NT2/D1 (cell line): ENCODE measurements around the gene PNPLA6.

Source experiments
- DNase-seq: peaks from one replicate; pipeline ENCODE4 v3.0.0-alpha.2; 2011; ENCODE audit warnings: low read depth, low spot score
- H3K27me3 ChIP-seq: 2 replicates; pipeline ENCODE4 v1.6.0; 2011; ENCODE audit warnings: mild to moderate bottlenecking; ENCODE audit not compliant: insufficient read length, insufficient read depth
- H3K36me3 ChIP-seq: 2 replicates; pipeline ENCODE4 v1.6.1; 2011; ENCODE audit warnings: mild to moderate bottlenecking, low read length, mixed read lengths; ENCODE audit not compliant: insufficient read depth, insufficient read length
- H3K4me1 ChIP-seq: 2 replicates; pipeline ENCODE4 v1.5.1; 2011; ENCODE audit not compliant: insufficient read depth, insufficient read length
- H3K4me3 ChIP-seq: 2 replicates; pipeline ENCODE4 v1.5.1; 2011; ENCODE audit warnings: low read depth; ENCODE audit not compliant: insufficient read length
- H3K9ac ChIP-seq: 2 replicates; pipeline ENCODE4 v1.6.0; 2011; ENCODE audit warnings: low read depth; ENCODE audit not compliant: insufficient read length
- H3K9me3 ChIP-seq: 2 replicates; pipeline ENCODE4 v1.5.1; 2011; ENCODE audit warnings: mild to moderate bottlenecking, low read length; ENCODE audit not compliant: insufficient read depth
- SUZ12 ChIP-seq: IDR thresholded peaks from 2 replicates; pipeline ENCODE4 v1.6.1; 2011; ENCODE audit not compliant: insufficient read length, insufficient read depth; ENCODE audit errors: extremely low read depth
- YY1 ChIP-seq: IDR thresholded peaks from 2 replicates; pipeline ENCODE4 v1.6.1; 2011; ENCODE audit not compliant: insufficient read length, insufficient read depth
- ZNF274 ChIP-seq: IDR thresholded peaks from 2 replicates; pipeline ENCODE4 v1.6.1; 2011; ENCODE audit warnings: mild to moderate bottlenecking, low read depth, low read length

The PNPLA6 gene

DNA sequence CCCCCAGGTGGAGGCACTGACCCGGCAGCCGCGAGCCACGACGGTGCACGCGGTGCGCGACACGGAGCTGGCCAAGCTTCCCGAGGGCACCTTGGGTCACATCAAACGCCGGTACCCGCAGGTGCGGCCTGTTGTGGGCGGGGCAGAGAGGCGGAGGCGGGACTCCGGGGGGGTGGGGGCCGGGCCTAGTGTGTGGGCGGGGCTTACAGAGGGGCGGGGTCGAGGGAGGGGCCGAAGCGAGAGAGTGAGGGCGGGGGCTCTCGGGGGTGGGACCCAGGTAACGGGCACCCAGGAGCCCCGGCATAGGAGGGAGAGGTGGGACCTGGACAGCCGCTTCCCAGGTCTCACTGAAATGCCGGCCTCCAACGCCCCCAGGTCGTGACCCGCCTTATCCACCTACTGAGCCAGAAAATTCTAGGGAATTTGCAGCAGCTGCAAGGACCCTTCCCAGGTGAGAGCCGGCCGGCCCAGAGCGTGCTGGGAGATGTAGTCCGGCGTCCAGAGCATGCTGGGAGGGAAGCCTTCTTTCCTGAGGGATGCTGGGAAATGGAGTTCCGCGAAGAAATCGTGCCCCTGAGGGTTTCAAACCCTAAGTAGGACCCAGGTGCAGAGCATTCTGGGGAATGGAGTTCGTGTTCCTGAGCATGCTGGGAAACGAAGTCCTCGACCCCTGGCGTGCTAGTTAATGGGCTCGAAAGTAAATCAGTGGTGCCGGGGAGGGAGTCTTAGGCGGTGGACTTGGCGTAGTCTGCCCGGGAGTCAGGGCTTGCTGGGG lies 15.7 kb downstream of the PNPLA6 start:
- peak; percentile 87 for DNase-seq
- Histone ChIP-seq H3K36me3 (peaks cover 37% of the 10 kb centered on the region), H3K4me3 (no peak overlapping the region), H3K27me3 (no peaks in the 10 kb centered on the region), H3K9me3 (no peaks in the 10 kb centered on the region), H3K9ac (no peak overlapping the region), H3K4me1 (no peaks in the 10 kb centered on the region)
- TF ChIP-seq ZNF274 (no peak), YY1 (peak; percentile 37)

DNA sequence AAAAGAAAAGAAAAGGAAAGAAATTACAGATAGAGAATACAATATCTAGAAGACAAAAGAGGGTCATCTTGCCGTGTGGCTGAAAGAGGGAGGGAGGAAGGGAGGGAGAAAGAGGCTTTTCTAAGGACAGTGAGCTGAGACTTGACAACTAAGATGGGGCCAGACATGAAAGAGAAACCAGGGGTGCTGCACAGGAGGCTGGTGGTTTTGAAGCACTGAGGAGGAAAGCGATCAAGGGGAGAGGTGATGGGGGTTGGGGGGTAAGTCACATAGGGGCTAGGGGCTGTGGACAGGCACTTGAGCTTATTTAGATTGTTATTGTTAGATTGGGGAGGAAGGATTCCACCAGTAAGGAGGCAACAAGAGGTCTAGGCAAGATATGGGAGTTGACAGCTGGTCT lies 17.3 kb downstream of the PNPLA6 start:
- Histone ChIP-seq H3K36me3 (peaks cover 51% of the 10 kb centered on the region), H3K4me1 (no peaks in the 10 kb centered on the region), H3K9ac (no peak overlapping the region), H3K4me3 (no peak overlapping the region), H3K27me3 (no peaks in the 10 kb centered on the region), H3K9me3 (no peaks in the 10 kb centered on the region)
- no peak for TF ChIP-seq SUZ12
- no peak for TF ChIP-seq YY1
- TF ChIP-seq ZNF274, result no peak
- DNase-seq, result no peak

DNA sequence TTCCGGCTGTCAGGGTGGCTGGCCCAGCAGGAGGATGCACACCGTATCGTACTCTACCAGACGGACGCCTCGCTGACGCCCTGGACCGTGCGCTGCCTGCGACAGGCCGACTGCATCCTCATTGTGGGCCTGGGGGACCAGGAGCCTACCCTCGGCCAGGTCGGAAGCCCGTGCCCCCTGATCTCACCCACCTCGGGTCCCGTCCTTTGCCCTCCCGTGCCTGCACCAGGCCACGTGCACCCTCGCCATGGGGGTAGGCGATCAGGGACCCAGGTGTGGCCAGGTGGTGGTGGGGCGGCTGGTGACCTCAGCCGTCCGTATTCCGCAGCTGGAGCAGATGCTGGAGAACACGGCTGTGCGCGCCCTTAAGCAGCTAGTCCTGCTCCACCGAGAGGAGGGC lies 19.0 kb downstream of the PNPLA6 start:
- Histone ChIP-seq H3K4me3 (no peak overlapping the region), H3K36me3 (peaks cover 66% of the 10 kb centered on the region), H3K9ac (no peak overlapping the region), H3K4me1 (no peaks in the 10 kb centered on the region), H3K27me3 (no peaks in the 10 kb centered on the region), H3K9me3 (no peaks in the 10 kb centered on the region)
- no peak for TF ChIP-seq YY1
- no peak for DNase-seq

DNA sequence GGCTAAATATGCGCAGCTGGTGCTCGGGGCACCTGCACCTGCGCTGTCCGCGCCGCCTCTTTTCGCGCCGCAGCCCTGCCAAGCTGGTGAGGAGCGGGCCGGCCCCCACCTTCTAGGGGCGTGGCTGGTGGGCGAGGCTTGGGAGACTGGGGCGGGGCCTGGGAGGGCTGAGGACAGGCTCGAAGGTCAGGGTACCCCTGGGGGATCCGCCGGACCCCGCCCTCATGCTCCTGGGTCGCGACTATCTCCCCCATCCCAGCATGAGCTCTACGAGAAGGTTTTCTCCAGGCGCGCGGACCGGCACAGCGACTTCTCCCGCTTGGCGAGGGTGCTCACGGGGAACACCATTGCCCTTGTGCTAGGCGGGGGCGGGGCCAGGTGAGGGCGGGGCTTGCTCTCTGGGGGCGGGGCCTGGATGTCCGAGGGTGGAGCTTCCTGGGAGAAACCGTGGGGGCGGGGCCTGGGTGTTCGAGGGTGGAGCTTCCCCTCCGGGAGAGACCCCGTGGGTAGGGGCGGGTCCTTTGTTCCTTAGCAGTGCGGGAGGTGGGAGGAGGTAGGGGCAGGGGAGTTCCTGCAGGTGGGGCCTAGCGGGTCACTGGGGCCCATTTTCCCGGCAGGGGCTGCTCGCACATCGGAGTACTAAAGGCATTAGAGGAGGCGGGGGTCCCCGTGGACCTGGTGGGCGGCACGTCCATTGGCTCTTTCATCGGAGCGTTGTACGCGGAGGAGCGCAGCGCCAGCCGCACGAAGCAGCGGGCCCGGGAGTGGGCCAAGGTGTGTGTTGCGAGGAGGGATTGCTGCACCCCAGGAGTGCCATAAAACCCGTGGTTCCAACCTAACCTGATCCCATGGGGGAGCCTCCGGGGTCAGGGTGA lies 19.7 kb downstream of the PNPLA6 start:
- Histone ChIP-seq H3K4me1 (no peaks in the 10 kb centered on the region), H3K27me3 (no peaks in the 10 kb centered on the region), H3K4me3 (no peak overlapping the region), H3K36me3 (peaks cover 63% of the 10 kb centered on the region), H3K9me3 (peaks cover 1% of the 10 kb centered on the region; the same call in 1 of the 2 replicates), H3K9ac (no peak overlapping the region)
- DNase-seq, result no peak
- no peak for TF ChIP-seq SUZ12
- TF ChIP-seq ZNF274, result no peak
- TF ChIP-seq YY1, result no peak

GRCh38 chr19:7556696-7557315 lies 21.3 kb downstream of the PNPLA6 start:
- Histone ChIP-seq H3K4me3 (no peak overlapping the region), H3K27me3 (no peaks in the 10 kb centered on the region), H3K9me3 (peaks cover 3% of the 10 kb centered on the region; the same call in 1 of the 2 replicates), H3K4me1 (no peaks in the 10 kb centered on the region), H3K9ac (no peak overlapping the region), H3K36me3 (peaks cover 68% of the 10 kb centered on the region)
- TF ChIP-seq SUZ12, result no peak
- TF ChIP-seq ZNF274, result no peak
- no peak for DNase-seq

- H3K4me3 ChIP-seq, result no peak overlapping the region
- peaks cover 3% of the 10 kb centered on the region; the same call in 1 of the 2 replicates for H3K9me3 ChIP-seq
- H3K9ac ChIP-seq, result no peak overlapping the region
- H3K36me3 ChIP-seq, result peaks cover 63% of the 10 kb centered on the region
- DNase-seq, result no peak
- no peaks in the 10 kb centered on the region for H3K27me3 ChIP-seq
- no peaks in the 10 kb centered on the region for H3K4me1 ChIP-seq
- TF ChIP-seq ZNF274, result no peak
- no peak for TF ChIP-seq YY1
- TF ChIP-seq SUZ12, result no peak
Observed at GRCh38 chr19:7558667-7559066, 23.1 kb downstream of the PNPLA6 start.

DNA sequence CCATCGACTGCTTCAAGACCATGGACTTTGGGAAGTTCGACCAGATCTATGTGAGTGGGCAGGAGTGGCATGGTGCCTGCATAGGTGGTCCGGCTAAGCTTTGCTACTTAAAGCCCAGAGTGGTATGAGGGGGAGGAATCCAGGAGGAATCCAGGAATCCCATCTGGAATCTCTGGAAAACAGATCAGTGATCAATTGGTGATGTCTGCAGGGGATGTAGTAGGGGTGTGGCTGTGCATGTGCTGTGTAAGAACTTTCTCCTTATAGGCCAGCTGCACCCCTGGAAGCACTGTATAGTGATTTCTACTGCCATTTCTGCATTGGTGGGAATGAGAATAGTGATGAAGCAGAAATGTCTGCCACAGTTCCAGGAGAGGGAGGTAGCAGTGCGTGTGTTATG lies 23.6 kb downstream of the PNPLA6 start:
- DNase-seq, result no peak
- TF ChIP-seq YY1 (no peak), ZNF274 (no peak), SUZ12 (no peak)
- Histone ChIP-seq H3K9me3 (peaks cover 3% of the 10 kb centered on the region; the same call in 1 of the 2 replicates), H3K4me1 (no peaks in the 10 kb centered on the region), H3K36me3 (peaks cover 61% of the 10 kb centered on the region), H3K27me3 (no peaks in the 10 kb centered on the region), H3K4me3 (no peak overlapping the region), H3K9ac (no peak overlapping the region)
